Fibroblast of mammary gland (primary cell): ENCODE measurements around the gene CTNNAL1.

Experiments used
- DNase-seq: peaks from one replicate; pipeline ENCODE4 v3.0.0-alpha.2; 2010; ENCODE audit warnings: low read depth
- H3K4me3 ChIP-seq: 2 replicates; pipeline ENCODE4 v1.5.1; 2011; ENCODE audit warnings: low read depth, mild to moderate bottlenecking, low read length, moderate library complexity; ENCODE audit not compliant: control insufficient read depth
- CTCF ChIP-seq: conservative IDR thresholded peaks from 2 replicates; pipeline ENCODE4 v1.5.1; 2011; ENCODE audit warnings: low read depth, low read length, inconsistent platforms; ENCODE audit not compliant: control insufficient read depth, insufficient read depth

The CTNNAL1 gene

GRCh38 chr9:109030426-109030825 is 17.1 kb upstream of the CTNNAL1 start:
- H3K4me3 ChIP-seq = no peak overlapping the region
- no peak for DNase-seq
- no peak for TF ChIP-seq CTCF

- no peak overlapping the region for H3K4me3 ChIP-seq
- no peak for DNase-seq
- no peak for TF ChIP-seq CTCF
Observed at GRCh38 chr9:109028457-109028856, 15.2 kb upstream of the CTNNAL1 start.

GRCh38 chr9:109027176-109027575 is 13.9 kb upstream of the CTNNAL1 start:
- no peak for TF ChIP-seq CTCF
- H3K4me3 ChIP-seq = no peak overlapping the region
- DNase-seq = no peak

GRCh38 chr9:109026306-109026705 is 13.0 kb upstream of the CTNNAL1 start:
- H3K4me3 ChIP-seq = no peak overlapping the region
- no peak for TF ChIP-seq CTCF
- no peak for DNase-seq

- no peak for TF ChIP-seq CTCF
- no peak overlapping the region for H3K4me3 ChIP-seq
- no peak for DNase-seq
Observed at GRCh38 chr9:109022873-109023272, 9.6 kb upstream of the CTNNAL1 start.

GRCh38 chr9:109020581-109021511 is 7.5 kb upstream of the CTNNAL1 start:
- no peak for TF ChIP-seq CTCF
- DNase-seq = no peak
- no peak overlapping the region for H3K4me3 ChIP-seq
